HepG2 (cell line): Measurements from ENCODE around the gene ZFP69. TPM values are rescaled to one million over a fixed set of nuclear protein-coding genes. Genes with fewer than 3 reads are reported as not detected.
"Not testable (repeated sequence)": the region's sequence is repeated elsewhere in the genome, so short reads cannot be mapped to it uniquely, and the experiment has no call there.

ENCODE experiments used
- ATAC-seq: fragments of 200-7000 bp; cut with Tn5 transposase; 3 replicates; pipeline ENCODE4 v1.9.1; 2020; ENCODE audit warnings: mild to moderate bottlenecking, moderate library complexity
- BruUV-seq: library from RNA; stranded (reverse); fragments of 400-500 nt; replicated peaks from 2 replicates; lab custom pipeline; 2021; lab: Mats Ljungman, UMichigan
- CTCF ChIA-PET: fragments of 300-600 bp; formaldehyde crosslinking; extraction: SDS; loops from one replicate; lab custom pipeline; 2021; ENCODE audit warnings: low total read pairs, inconsistent platforms, low intra/inter-chr PET ratio; lab: Yijun Ruan, JAX
- POLR2A ChIA-PET: fragments of 350-600 bp; sonication (Branson Sonifier 250); formaldehyde crosslinking; loops from one replicate; lab custom pipeline; 2020; ENCODE audit warnings: antibody characterized with exemption, inconsistent platforms; lab: Yijun Ruan, JAX
- DNase-seq: peaks from one replicate; pipeline ENCODE4 v3.0.0-alpha.2; 2015; ENCODE audit warnings: low spot score
- FAIRE-seq: peaks from 3 replicates; lab custom pipeline; 2011; peaks lifted over from hg19 to GRCh38; lab: Jason Lieb, UNC
- H2AFZ ChIP-seq: one replicate; pipeline ENCODE4 v1.6.1; 2011; ENCODE audit warnings: low read length, inconsistent platforms
- H3K27ac ChIP-seq: fragments of 300-600 bp; 3 replicates; pipeline ENCODE4 v1.8.0; 2011; ENCODE audit warnings: mixed run types, mild to moderate bottlenecking, mixed read lengths, low read length, inconsistent platforms; ENCODE audit not compliant: insufficient read depth; ENCODE audit errors: extremely low read length
- H3K27me3 ChIP-seq, 2 experiments: fragments of 200-600 bp in 1 of 2; 2 replicates in 1 of 2; 3 replicates in 1 of 2; pipeline versions ENCODE4 v1.6.0 to v1.8.0; 2011; ENCODE audit warnings: low read length in 2 of 2, mild to moderate bottlenecking in 2 of 2, moderate library complexity in 2 of 2, inconsistent platforms in 1 of 2; ENCODE audit not compliant: insufficient read depth in 2 of 2, control insufficient read depth in 1 of 2
- H3K36me3 ChIP-seq, 2 experiments: fragments of 200-600 bp in 1 of 2; replicated peaks in 1 of 2; 2 replicates in 1 of 2; 3 replicates in 1 of 2; pipeline versions ENCODE4 v1.5.1 to v1.8.0; 2011; ENCODE audit warnings: low read length in 2 of 2, inconsistent platforms in 1 of 2; ENCODE audit not compliant: insufficient read depth in 2 of 2, control insufficient read depth in 1 of 2
- H3K4me1 ChIP-seq: 2 replicates; pipeline ENCODE4 v1.5.1; 2012; ENCODE audit warnings: low read length, inconsistent platforms; ENCODE audit not compliant: insufficient read depth
- H3K4me2 ChIP-seq: 2 replicates; pipeline ENCODE4 v1.6.0; 2011; ENCODE audit warnings: low read depth, low read length, inconsistent platforms
- H3K4me3 ChIP-seq, 3 experiments: fragments of 200-600 bp in 1 of 3; sonication (generic), shearing (Covaris generic) in 1 of 3; replicated peaks in 1 of 3; 2 replicates each; pipeline ENCODE4 v1.5.1; 2011 to 2016; ENCODE audit warnings: low read length in 3 of 3, inconsistent platforms in 2 of 3, low read depth in 2 of 3, mild to moderate bottlenecking in 2 of 3, control low read depth in 1 of 3, mixed read lengths in 1 of 3; ENCODE audit not compliant: insufficient read depth in 1 of 3
- H3K79me2 ChIP-seq: one replicate; pipeline ENCODE4 v1.6.1; 2011; ENCODE audit warnings: low read length, inconsistent platforms; ENCODE audit not compliant: insufficient read depth
- H3K9ac ChIP-seq: 2 replicates; pipeline ENCODE4 v1.6.0; 2011; ENCODE audit warnings: mild to moderate bottlenecking, low read depth, low read length, inconsistent platforms; ENCODE audit not compliant: insufficient read depth
- H3K9me3 ChIP-seq: 2 replicates; pipeline ENCODE4 v1.5.1; 2012; ENCODE audit warnings: mild to moderate bottlenecking, low read length
- H4K20me1 ChIP-seq: 2 replicates; pipeline ENCODE4 v1.6.0; 2011; ENCODE audit warnings: inconsistent platforms, mild to moderate bottlenecking, low read length, moderate library complexity; ENCODE audit not compliant: insufficient read depth
- FOXM1 ChIP-seq: sonication (generic); formaldehyde crosslinking; IDR thresholded peaks from 2 replicates; pipeline ENCODE4 v1.5.0; 2020; ENCODE audit warnings: missing genetic modification reagents
- ZNF274 ChIP-seq: sonication (generic); formaldehyde crosslinking; IDR thresholded peaks from 2 replicates; pipeline ENCODE4 v1.5.1; 2020; ENCODE audit warnings: mild to moderate bottlenecking, missing genetic modification reagents
- ZNF484 ChIP-seq: sonication (generic); formaldehyde crosslinking; IDR thresholded peaks from 2 replicates; pipeline ENCODE4 v1.5.1; 2020; ENCODE audit warnings: mild to moderate bottlenecking, low read depth, missing genetic modification reagents, borderline replicate concordance
- ZNF75D ChIP-seq: sonication (generic); formaldehyde crosslinking; IDR thresholded peaks from 2 replicates; pipeline ENCODE4 v1.8.1; 2023; ENCODE audit warnings: missing genetic modification reagents, mild to moderate bottlenecking, borderline replicate concordance
- WGBS: methylation state at CpG from one replicate; pipeline ENCODE4 v1.1.6; 2017; ENCODE audit warnings: low lambda C conversion rate; 5-methylcytosine and 5-hydroxymethylcytosine counted together
- in situ Hi-C: cut with HindIII; loops from 2 replicates; pipeline ENCODE4 v1.10.0; 2017; ENCODE audit warnings: low pct_unique_long_range_greater_than_20kb; ENCODE audit not compliant: extremely low pct_ligation_motif_present
- intact Hi-C: fragments of 100-400 bp; cut with micrococcal nuclease; formaldehyde crosslinking; loops from one replicate; pipeline ENCODE4 v1.10.0; 2022; ENCODE audit not compliant: unreplicated experiment
- polyA plus RNA-seq, 8 experiments: library from polyadenylated mRNA; depleted of rRNA in 3 of 8; stranded (reverse) in 7 of 8; unstranded in 1 of 8; fragments of >200 nt; fragmentation: Illumina TruSeq in 4 of 8; extraction: Trizol in 4 of 8; gene quantifications; 2 replicates each; pipeline versions ENCODE4 v1.2.1 to v1.2.3, GENCODE V29; 2011 to 2016; ENCODE audit warnings: low read depth in 4 of 8, missing spikeins in 1 of 8, mixed read lengths in 1 of 8; ENCODE audit not compliant: insufficient read depth in 1 of 8
- total RNA-seq, 5 experiments: library from RNA; depleted of rRNA; stranded (reverse); fragments of >200 nt; fragmentation: Illumina TruSeq; extraction: Trizol; gene quantifications; 2 replicates each; pipeline ENCODE4 v1.2.3, GENCODE V29; 2016; ENCODE audit warnings: low read depth in 1 of 5

Gene ZFP69
- total and polyA plus RNA-seq, 2 of the 13 experiments (the other 11 are each of a cell fraction or from before 2014, with no cell fraction given), result 2.6 to 5.6 TPM

- Histone ChIP-seq H3K27me3 (no peaks in the 10 kb centered on the region), H3K79me2 (no peaks in the 10 kb centered on the region), H3K27ac (no peak overlapping the region), H3K9ac (no peak overlapping the region), H3K4me2 (no peak overlapping the region), H3K4me3 (no peak overlapping the region), H3K9me3 (peaks cover 39% of the 10 kb centered on the region), H3K36me3 (peaks cover 8 to 41% of the 10 kb centered on the region in 2 experiments), H4K20me1 (no peaks in the 10 kb centered on the region), H2AFZ (no peak overlapping the region), H3K4me1 (no peaks in the 10 kb centered on the region)
- POLR2A ChIA-PET, result no interaction called here
- in situ Hi-C loops (no loop called here), intact Hi-C loops (no loop called here)
- no peak for ATAC-seq
- no peak for DNase-seq
- 94% methylated on average over 4 of the region's 4 CpGs for WGBS
- CTCF ChIA-PET, result no interaction called here
- BruUV-seq, result no TSS peak
- TF ChIP-seq ZNF484 (CRISPR knock-in tag), result no peak
- no peak for TF ChIP-seq FOXM1 (CRISPR knock-in tag)
- TF ChIP-seq ZNF274 (CRISPR knock-in tag), result peak; percentile 96; the same call in 1 of the 2 replicates
- 0 out of 2 replicates have a peak, but pooled peaks have one; percentile 66 for TF ChIP-seq ZNF75D (CRISPR knock-in tag)
- FAIRE-seq, result no peak
Observed at GRCh38 chr1:40495315-40495903, 18.3 kb downstream of the ZFP69 start.

GRCh38 chr1:40502651-40503050, 25.6 kb downstream of the ZFP69 start:
- H4K20me1 ChIP-seq, H3K36me3 ChIP-seq, H3K27ac ChIP-seq, H3K27me3 ChIP-seq, CTCF ChIA-PET, ATAC-seq, H3K4me2 ChIP-seq, H3K4me3 ChIP-seq, DNase-seq, H2AFZ ChIP-seq, H3K9ac ChIP-seq, H3K9me3 ChIP-seq, FAIRE-seq, BruUV-seq, H3K4me1 ChIP-seq, intact Hi-C loops, in situ Hi-C loops: not testable (repeated sequence)
- POLR2A ChIA-PET, result interaction anchor here (0.7 kb wide), 1 partner anchor 29 kb away, joined by 3 read pairs; the partner anchor contains the start of gene ZNF684
- WGBS, result 98% methylated on average over 4 of the region's 4 CpGs
- peaks cover 13% of the 10 kb centered on the region for H3K79me2 ChIP-seq
